GM19452 (cell line): ENCODE data around the gene TMCO1.
"Not testable (repeated sequence)": the region's sequence is repeated elsewhere in the genome, so short reads cannot be mapped to it uniquely, and the experiment has no call there.

Experiments used
- ATAC-seq: cut with Tn5 transposase; IDR thresholded peaks from one replicate; pipeline ENCODE4 v1.9.1; 2021; ENCODE audit not compliant: unreplicated experiment

The TMCO1 gene, protein sequence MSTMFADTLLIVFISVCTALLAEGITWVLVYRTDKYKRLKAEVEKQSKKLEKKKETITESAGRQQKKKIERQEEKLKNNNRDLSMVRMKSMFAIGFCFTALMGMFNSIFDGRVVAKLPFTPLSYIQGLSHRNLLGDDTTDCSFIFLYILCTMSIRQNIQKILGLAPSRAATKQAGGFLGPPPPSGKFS

GRCh38 chr1:165768513-165769394 is at the start of gene TMCO1:
TMCO1 (minus strand) TSS chr1:165768868; CDS start chr1:165768751, 117 bp downstream.
- peak; percentile 99 for ATAC-seq

DNA sequence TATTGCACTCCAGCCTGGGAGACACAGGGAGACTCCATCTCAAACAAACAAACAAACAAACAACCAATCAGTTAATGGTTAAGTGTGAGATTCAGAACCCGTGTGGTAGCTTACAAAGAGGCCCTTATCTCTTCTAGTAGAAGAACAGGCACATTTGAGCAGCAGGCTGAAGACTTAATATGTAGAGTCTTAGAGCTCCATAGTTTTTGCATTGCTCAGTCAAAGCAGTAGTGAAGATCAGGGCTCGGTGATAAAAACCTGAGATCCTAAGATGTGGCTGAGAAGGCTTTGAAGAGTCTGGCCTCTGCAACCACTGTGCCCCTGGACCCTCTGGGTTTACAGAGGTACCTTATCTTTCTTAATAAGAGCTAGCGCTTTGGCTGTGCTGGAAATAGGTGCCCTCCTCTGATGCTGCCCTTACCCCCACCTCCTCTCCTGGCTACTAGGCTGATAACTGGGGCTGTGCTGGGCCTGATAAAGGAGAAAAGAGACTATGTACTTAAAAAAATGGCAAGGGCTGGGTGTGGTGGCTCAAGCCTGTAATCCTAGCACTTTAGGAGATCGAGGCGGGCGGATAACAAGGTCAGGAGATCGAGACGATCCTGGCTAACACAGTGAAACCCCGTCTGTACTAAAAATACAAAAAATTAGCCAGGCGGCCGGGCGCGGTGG is 48.3 kb upstream of the TMCO1 start:
- no peak for ATAC-seq

GRCh38 chr1:165816157-165816556 is 47.5 kb upstream of the TMCO1 start:
- no peak for ATAC-seq

GRCh38 chr1:165815725-165816124 is 47.1 kb upstream of the TMCO1 start:
- no peak for ATAC-seq

- no peak for ATAC-seq
These were observed 38.9 kb upstream of the TMCO1 start for GRCh38 chr1:165807613-165808012.

- ATAC-seq, result not testable (repeated sequence)
These were observed 35.8 kb upstream of the TMCO1 start for GRCh38 chr1:165804513-165804912.

- no peak for ATAC-seq
These were observed 30.7 kb upstream of the TMCO1 start for GRCh38 chr1:165799387-165799786.

GRCh38 chr1:165795894-165796293 is 27.2 kb upstream of the TMCO1 start:
- no peak for ATAC-seq

DNA sequence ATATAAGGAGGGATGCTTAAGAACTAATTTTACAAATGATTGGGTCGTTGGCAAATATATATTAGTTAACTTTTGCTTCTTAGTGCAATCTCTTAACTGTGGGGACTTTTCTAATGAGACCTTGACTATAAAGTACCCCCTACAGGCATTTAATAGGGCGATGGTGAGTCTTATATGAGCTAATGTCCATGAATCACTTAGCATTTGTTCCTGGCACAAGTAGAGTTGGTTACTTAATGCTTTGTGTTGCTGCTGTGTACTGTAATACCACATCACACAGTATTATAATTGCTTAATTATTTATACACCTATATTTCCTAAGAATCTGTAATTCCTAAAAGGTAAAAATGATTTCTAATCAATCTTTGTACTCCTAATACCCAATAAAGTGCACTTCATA is 25.3 kb upstream of the TMCO1 start:
- no peak for ATAC-seq

- no peak for ATAC-seq
These were observed 19.1 kb upstream of the TMCO1 start for GRCh38 chr1:165787741-165788140.

DNA sequence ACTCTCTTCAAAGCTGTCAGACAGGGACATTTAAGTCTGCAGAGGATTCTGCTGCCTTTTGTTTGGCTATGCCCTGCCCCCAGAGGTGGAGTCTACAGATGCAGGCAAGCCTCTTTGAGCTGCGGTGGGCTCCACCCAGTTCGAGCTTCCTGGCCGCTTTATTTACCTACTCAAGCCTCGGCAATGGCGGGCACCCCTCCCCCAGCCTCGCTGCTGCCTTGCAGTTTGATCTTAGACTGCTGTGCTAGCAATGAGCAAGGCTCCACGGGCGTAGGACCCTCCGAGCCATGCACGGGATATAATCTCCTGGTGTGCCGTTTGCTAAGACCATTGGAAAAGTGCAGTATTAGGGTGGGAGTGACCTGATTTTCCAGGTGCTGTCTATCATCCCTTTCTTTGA is 14.9 kb upstream of the TMCO1 start:
- ATAC-seq, result not testable (repeated sequence)

DNA sequence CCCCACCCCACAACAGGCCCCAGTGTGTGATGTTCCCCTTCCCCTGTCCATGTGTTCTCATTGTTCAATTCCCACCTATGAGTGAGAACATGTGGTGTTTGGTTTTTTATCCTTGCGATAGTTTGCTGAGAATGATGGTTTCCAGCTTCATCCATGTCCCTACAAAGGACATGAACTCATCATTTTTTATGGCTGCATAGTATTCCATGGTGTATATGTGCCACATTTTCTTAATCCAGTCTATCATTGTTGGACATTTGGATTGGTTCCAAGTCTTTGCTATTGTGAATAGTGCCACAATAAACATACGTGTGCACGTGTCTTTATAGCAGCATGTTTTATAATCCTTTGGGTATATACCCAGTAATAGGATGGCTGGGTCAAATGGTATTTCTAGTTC is 9.5 kb upstream of the TMCO1 start:
- not testable (repeated sequence) for ATAC-seq

DNA sequence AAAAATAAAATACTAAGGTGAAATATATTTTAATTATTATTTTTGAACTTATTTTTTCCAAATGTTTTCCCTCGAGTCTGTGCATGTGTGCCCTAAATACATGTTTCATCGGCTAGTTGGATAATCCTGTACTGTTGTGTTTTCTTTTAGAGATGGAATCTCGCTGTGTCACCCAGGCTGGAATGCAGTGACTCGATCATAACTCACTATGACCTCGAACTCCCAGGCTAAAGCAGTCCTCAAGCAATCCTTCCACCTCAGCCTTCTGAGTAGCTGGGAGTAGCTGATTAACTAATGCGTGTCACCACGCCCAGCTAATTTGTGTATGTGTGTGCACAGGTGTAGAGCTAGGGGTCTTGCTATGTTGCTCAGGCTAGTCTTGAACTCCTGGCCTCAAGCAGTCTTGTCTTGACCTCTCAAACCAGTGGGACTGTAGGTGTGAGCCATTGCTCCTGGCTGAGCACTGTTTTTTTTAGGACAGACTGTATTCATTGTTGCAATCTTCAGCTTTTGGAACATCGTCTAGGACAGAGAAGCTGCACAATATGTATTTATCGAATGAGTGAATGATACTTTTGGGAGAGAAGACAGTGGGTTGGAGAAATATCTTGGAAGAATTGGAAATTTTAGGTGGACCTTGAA is 4.8 kb upstream of the TMCO1 start:
- ATAC-seq, result no peak

GRCh38 chr1:165772739-165773138 is 4.1 kb upstream of the TMCO1 start:
- no peak for ATAC-seq

- no peak for ATAC-seq
These were observed 4.4 kb downstream of the TMCO1 start for GRCh38 chr1:165764277-165764676.

- no peak for ATAC-seq
These were observed 5.2 kb downstream of the TMCO1 start for GRCh38 chr1:165763442-165763841.

- no peak for ATAC-seq
These were observed 5.9 kb downstream of the TMCO1 start for GRCh38 chr1:165762725-165763124.

DNA sequence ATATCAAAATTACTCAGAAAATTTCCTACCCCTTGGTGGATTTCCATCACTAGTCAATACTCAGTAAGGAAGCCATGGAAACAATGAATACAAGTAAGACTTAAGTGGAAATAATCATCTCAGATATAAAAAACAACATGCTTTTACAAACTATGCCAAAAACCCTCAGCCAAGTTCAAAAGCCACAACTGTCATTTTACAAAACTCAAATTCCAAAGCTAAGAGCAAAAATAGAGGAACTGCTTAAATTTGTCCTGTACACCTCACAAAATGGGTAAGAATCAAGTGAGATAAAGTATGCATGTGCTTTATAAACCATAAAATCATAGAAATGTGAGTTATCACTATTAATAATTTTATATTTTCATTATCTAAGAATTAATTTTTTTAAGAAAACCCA is 9.6 kb downstream of the TMCO1 start:
- ATAC-seq, result no peak

GRCh38 chr1:165755393-165756010 is 13.2 kb downstream of the TMCO1 start:
- ATAC-seq, result no peak

GRCh38 chr1:165753934-165754333 is 14.7 kb downstream of the TMCO1 start:
- ATAC-seq, result peak; percentile 75

DNA sequence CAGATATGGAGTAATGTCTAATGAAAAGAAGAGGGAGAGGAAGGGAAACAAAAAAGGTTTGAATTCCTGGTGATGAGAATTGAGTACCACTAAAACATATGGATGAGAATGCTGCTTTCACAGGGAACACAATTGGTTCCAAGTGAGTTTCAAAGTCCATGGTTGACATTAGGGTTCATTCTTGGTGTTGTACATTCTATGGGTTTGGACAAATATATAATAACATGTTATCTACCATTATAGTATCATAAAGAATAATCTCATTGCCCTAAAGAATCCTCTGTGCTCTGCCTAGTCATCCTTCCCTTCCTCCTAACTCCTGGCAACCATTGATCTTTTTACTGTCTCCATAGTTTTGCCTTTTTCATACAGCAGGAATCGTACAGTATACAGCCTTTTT is 20.1 kb downstream of the TMCO1 start:
- no peak for ATAC-seq
